22Rv1 (cell line): Measurements from ENCODE around the gene DPM2.

Experiments
- H3K27ac ChIP-seq: fragments of 450-650 bp; 2 replicates; pipeline ENCODE4 v1.5.1; 2017
- ZFX ChIP-seq: fragments of 450-650 bp; IDR thresholded peaks from 2 replicates; pipeline ENCODE4 v1.6.1; 2017; ENCODE audit warnings: antibody characterized with exemption, borderline replicate concordance
- TF ChIP-seq, protein P1 (sequence below): fragments of 450-650 bp; IDR thresholded peaks from 2 replicates; pipeline ENCODE4 v1.5.1; 2017; ENCODE audit warnings: mild to moderate bottlenecking

The DPM2 gene

GRCh38 chr9:127960410-127961154, 22.9 kb upstream of the DPM2 start:
- no peak for TF ChIP-seq ZFX
- TF ChIP-seq, protein P1, sequence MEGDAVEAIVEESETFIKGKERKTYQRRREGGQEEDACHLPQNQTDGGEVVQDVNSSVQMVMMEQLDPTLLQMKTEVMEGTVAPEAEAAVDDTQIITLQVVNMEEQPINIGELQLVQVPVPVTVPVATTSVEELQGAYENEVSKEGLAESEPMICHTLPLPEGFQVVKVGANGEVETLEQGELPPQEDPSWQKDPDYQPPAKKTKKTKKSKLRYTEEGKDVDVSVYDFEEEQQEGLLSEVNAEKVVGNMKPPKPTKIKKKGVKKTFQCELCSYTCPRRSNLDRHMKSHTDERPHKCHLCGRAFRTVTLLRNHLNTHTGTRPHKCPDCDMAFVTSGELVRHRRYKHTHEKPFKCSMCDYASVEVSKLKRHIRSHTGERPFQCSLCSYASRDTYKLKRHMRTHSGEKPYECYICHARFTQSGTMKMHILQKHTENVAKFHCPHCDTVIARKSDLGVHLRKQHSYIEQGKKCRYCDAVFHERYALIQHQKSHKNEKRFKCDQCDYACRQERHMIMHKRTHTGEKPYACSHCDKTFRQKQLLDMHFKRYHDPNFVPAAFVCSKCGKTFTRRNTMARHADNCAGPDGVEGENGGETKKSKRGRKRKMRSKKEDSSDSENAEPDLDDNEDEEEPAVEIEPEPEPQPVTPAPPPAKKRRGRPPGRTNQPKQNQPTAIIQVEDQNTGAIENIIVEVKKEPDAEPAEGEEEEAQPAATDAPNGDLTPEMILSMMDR = no peak
- peak overlapping the region; percentile 47 for H3K27ac ChIP-seq

GRCh38 chr9:127959841-127960409, 22.3 kb upstream of the DPM2 start:
- TF ChIP-seq, protein P1 = no peak
- no peak for TF ChIP-seq ZFX
- peak overlapping the region; percentile 47 for H3K27ac ChIP-seq

- TF ChIP-seq, protein P1 = no peak
- no peak for TF ChIP-seq ZFX
- H3K27ac ChIP-seq = no peak overlapping the region
Measured at GRCh38 chr9:127959398-127959797, 21.7 kb upstream of the DPM2 start.

- TF ChIP-seq ZFX = no peak
- TF ChIP-seq, protein P1 = no peak
- no peak overlapping the region for H3K27ac ChIP-seq
Measured at GRCh38 chr9:127958728-127959127, 21.1 kb upstream of the DPM2 start.

- no peak for TF ChIP-seq ZFX
- TF ChIP-seq, protein P1 = peak; percentile 68
- H3K27ac ChIP-seq = peak overlapping the region; percentile 77
Measured at GRCh38 chr9:127955294-127956015, 17.8 kb upstream of the DPM2 start.

GRCh38 chr9:127954831-127955293, 17.2 kb upstream of the DPM2 start:
- TF ChIP-seq, protein P1 = no peak
- no peak for TF ChIP-seq ZFX
- H3K27ac ChIP-seq = peak overlapping the region; percentile 77
